ENCODE results near the gene SCART1. TPM values are rescaled to one million over a fixed set of nuclear protein-coding genes. Genes with fewer than 3 reads are reported as not detected.

SCART1 gene
- total and polyA plus RNA-seq, 12 donors = 0.42 to 5.5 (median 2.0) TPM

GRCh38 chr10:133456041-133456951 lies 2.6 kb downstream of the SCART1 start:
- no peaks in the 10 kb centered on the region for H3K36me3 ChIP-seq (replicated peaks in 1 of 2)
- H3K9me3 ChIP-seq (replicated peaks in 1 of 3) = no peaks in the 10 kb centered on the region
- peak in 2 of 7 donors; percentile 11 to 34 for DNase-seq
- 85 to 89% (median 88%) methylated on average over 27 to 46 of the region's 46 CpGs for WGBS, 4 donors
- H3K27ac ChIP-seq = no peak overlapping the region
- intact Hi-C loops (cut with DNase I) = no loop called here
- H3K4me3 ChIP-seq = no peak overlapping the region
- H3K27me3 ChIP-seq = no peaks in the 10 kb centered on the region
- TF ChIP-seq POLR2A (IDR thresholded peaks at IDR 0.05) (no peak), CTCF (IDR thresholded peaks at IDR 0.05) (no peak)
- H3K4me1 ChIP-seq (replicated peaks in 1 of 2) = no peaks in the 10 kb centered on the region

DNA sequence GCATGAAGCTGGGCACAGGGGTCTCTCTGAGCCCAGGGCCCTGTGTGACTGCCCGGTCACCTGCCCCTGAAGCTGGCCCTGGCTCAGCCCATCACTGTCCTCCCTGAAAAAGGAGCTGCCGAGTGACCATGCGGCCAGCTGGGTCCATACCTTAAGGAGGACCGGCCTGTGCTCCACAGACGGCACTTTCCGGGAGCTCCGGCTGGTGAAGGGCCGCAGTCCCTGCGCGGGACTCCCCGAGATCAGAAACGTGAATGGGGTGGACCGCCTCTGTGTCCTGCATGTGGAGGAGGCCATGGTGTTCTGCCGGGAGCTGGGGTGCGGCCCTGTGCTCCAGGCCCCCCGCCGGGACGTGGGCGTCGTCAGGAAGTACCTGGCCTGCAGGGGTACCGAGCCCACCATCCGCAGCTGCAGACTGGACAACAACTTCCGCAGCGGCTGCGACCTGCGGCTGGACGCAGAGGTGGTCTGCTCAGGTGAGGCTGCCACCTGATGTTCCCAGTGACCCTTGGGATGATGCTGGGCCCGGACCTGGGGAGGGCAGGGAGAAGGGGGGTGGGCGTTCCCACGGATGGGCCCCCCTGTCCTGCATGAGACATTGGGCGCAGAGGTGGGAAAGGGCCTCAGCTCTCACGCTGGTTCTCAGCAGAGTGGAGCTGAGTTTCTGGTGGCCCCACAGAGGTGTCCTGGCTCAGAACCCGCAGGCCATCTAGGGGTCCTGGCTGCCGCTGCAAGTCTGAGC lies 3.5 kb downstream of the SCART1 start:
- WGBS, 4 donors = 89 to 93% (median 91%) methylated on average over 7 to 34 of the region's 34 CpGs
- no peaks in the 10 kb centered on the region for H3K36me3 ChIP-seq (replicated peaks in 1 of 2)
- H3K27ac ChIP-seq = no peak overlapping the region
- intact Hi-C loops (cut with DNase I) = no loop called here
- H3K9me3 ChIP-seq (replicated peaks in 1 of 3) = no peaks in the 10 kb centered on the region
- TF ChIP-seq POLR2A (IDR thresholded peaks at IDR 0.05) (no peak), CTCF (IDR thresholded peaks at IDR 0.05) (no peak)
- no peaks in the 10 kb centered on the region for H3K27me3 ChIP-seq
- peak in 2 of 7 donors; percentile 4 to 15 for DNase-seq
- H3K4me3 ChIP-seq = no peak overlapping the region
- no peaks in the 10 kb centered on the region for H3K4me1 ChIP-seq (replicated peaks in 1 of 2)

- Histone ChIP-seq H3K36me3 (replicated peaks in 1 of 2) (no peaks in the 10 kb centered on the region), H3K27me3 (no peaks in the 10 kb centered on the region), H3K4me1 (replicated peaks in 1 of 2) (no peaks in the 10 kb centered on the region), H3K9me3 (replicated peaks in 1 of 3) (no peaks in the 10 kb centered on the region), H3K27ac (no peak overlapping the region), H3K4me3 (no peak overlapping the region)
- peak in 3 of 7 donors; percentile 4 to 35 (median 13) for DNase-seq
- intact Hi-C loops (cut with DNase I) = no loop called here
- 89 to 91% (median 90%) methylated on average over 22 to 40 of the region's 40 CpGs; no CpG with 5 or more reads in 1 of the 4 donors for WGBS, 4 donors
- TF ChIP-seq POLR2A (IDR thresholded peaks at IDR 0.05) (no peak), CTCF (IDR thresholded peaks at IDR 0.05) (no peak)
These were observed 4.4 kb downstream of the SCART1 start for GRCh38 chr10:133458021-133458709.
